ENCODE measurements around the gene SMIM1.
A peak's percentile ranks its signal among the peaks of the same experiment; 100 is the strongest.

SMIM1 gene

GRCh38 chr1:3816331-3817137 lies 44.0 kb downstream of the SMIM1 start:
- Mint-ChIP-seq H3K27me3 (ENCODE audit: low read depth, poor library complexity) (no peaks in the 10 kb centered on the region), H3K4me3 (no peak overlapping the region), H3K4me1 (peaks cover 23% of the 10 kb centered on the region), H3K36me3 (ENCODE audit: low read depth) (peaks cover 28% of the 10 kb centered on the region), H3K27ac (no peak overlapping the region), H3K9me3 (no peaks in the 10 kb centered on the region)
- no peak for DNase-seq
- no peak for TF ChIP-seq CTCF (IDR thresholded peaks at IDR 0.05)

- Mint-ChIP-seq H3K27me3 (ENCODE audit: low read depth, poor library complexity) (no peaks in the 10 kb centered on the region), H3K27ac (no peak overlapping the region)
- TF ChIP-seq CTCF (IDR thresholded peaks at IDR 0.05): no peak
Measured at GRCh38 chr1:3817138-3817740, 44.7 kb downstream of the SMIM1 start.

GRCh38 chr1:3817821-3818597 lies 45.5 kb downstream of the SMIM1 start:
- peak overlapping the region; percentile 44 for H3K27ac Mint-ChIP-seq
- TF ChIP-seq CTCF (IDR thresholded peaks at IDR 0.05): no peak
- DNase-seq: no peak
- peaks cover 28% of the 10 kb centered on the region for H3K36me3 Mint-ChIP-seq (ENCODE audit: low read depth)
- H3K27me3 Mint-ChIP-seq (ENCODE audit: low read depth, poor library complexity): no peaks in the 10 kb centered on the region
- H3K4me3 Mint-ChIP-seq: no peak overlapping the region
- H3K4me1 Mint-ChIP-seq: peaks cover 27% of the 10 kb centered on the region
- H3K9me3 Mint-ChIP-seq: no peaks in the 10 kb centered on the region

More at GRCh38 chr1:3817138-3817740, 44.7 kb downstream of the SMIM1 start:
- H3K4me1 Mint-ChIP-seq: peaks cover 27% of the 10 kb centered on the region
- no peak overlapping the region for H3K4me3 Mint-ChIP-seq
- no peaks in the 10 kb centered on the region for H3K9me3 Mint-ChIP-seq
- DNase-seq: no peak
- H3K36me3 Mint-ChIP-seq (ENCODE audit: low read depth): peaks cover 28% of the 10 kb centered on the region

GRCh38 chr1:3819771-3820200 lies 47.2 kb downstream of the SMIM1 start:
- peak overlapping the region; percentile 8 for H3K4me3 Mint-ChIP-seq
- no peak for DNase-seq
- no peaks in the 10 kb centered on the region for H3K27me3 Mint-ChIP-seq (ENCODE audit: low read depth, poor library complexity)

GRCh38 chr1:3820316-3820715 lies 47.8 kb downstream of the SMIM1 start:
- H3K27me3 Mint-ChIP-seq (ENCODE audit: low read depth, poor library complexity): no peaks in the 10 kb centered on the region
- no peak overlapping the region for H3K27ac Mint-ChIP-seq
- no peak overlapping the region for H3K4me3 Mint-ChIP-seq
- peaks cover 27% of the 10 kb centered on the region for H3K36me3 Mint-ChIP-seq (ENCODE audit: low read depth)
- TF ChIP-seq CTCF (IDR thresholded peaks at IDR 0.05): no peak
- no peaks in the 10 kb centered on the region for H3K9me3 Mint-ChIP-seq
- peaks cover 27% of the 10 kb centered on the region for H3K4me1 Mint-ChIP-seq
- DNase-seq: no peak

More at GRCh38 chr1:3819771-3820200, 47.2 kb downstream of the SMIM1 start:
- H3K9me3 Mint-ChIP-seq: no peaks in the 10 kb centered on the region
- peaks cover 27% of the 10 kb centered on the region for H3K4me1 Mint-ChIP-seq
- H3K36me3 Mint-ChIP-seq (ENCODE audit: low read depth): peaks cover 32% of the 10 kb centered on the region
- no peak for TF ChIP-seq CTCF (IDR thresholded peaks at IDR 0.05)
- peak overlapping the region; percentile 77 for H3K27ac Mint-ChIP-seq

Measured in nephron progenitor cell (in vitro differentiated cells).